GM18861 (cell line): ENCODE results near the gene GALNT5.

Experiments used
- ATAC-seq: cut with Tn5 transposase; IDR thresholded peaks from one replicate; pipeline ENCODE4 v1.9.1; 2021; ENCODE audit not compliant: unreplicated experiment

Gene GALNT5

GRCh38 chr2:157290525-157290924 is 33.0 kb downstream of the GALNT5 start:
- ATAC-seq, result no peak

DNA sequence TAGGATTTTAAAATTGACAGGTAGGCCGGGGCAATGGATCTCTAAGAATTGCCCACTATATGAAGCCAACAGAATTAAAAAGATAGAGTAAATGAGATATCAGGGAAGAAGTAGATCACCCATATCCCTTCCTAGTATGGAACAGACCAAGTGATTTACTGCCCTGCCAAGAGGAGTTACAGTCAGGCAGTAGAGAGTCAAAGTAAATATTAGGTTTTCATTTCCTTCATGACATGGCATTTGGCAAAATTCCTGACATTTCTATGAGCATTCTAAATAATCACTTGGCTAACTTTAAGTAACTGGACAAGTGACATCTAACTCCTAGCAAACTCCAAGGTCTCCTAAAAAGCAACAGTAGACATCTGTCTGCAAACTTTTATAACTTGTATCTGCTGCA is 33.5 kb downstream of the GALNT5 start:
- ATAC-seq, result no peak

DNA sequence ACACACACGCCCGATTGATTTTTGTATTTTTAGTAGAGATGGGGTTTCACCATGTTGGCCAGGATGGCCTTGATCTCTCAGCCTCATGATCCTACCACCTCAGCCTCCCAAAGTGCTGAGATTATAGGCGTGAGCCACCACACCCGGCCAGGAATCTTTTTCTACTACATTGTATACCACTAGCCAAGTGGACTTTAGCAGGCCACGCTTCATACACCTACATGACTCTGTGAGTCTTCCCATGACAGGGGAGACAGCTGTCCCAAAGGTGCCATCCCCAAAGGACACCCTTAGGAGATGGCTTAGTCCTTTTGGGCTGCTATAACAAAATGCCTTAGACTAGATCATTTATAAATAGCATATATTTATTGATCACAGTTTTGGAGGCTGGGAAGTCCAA is 35.3 kb downstream of the GALNT5 start:
- ATAC-seq, result no peak

- no peak for ATAC-seq
Observed at GRCh38 chr2:157296490-157296889, 39.0 kb downstream of the GALNT5 start.

GRCh38 chr2:157296958-157297357 is 39.5 kb downstream of the GALNT5 start:
- no peak for ATAC-seq

DNA sequence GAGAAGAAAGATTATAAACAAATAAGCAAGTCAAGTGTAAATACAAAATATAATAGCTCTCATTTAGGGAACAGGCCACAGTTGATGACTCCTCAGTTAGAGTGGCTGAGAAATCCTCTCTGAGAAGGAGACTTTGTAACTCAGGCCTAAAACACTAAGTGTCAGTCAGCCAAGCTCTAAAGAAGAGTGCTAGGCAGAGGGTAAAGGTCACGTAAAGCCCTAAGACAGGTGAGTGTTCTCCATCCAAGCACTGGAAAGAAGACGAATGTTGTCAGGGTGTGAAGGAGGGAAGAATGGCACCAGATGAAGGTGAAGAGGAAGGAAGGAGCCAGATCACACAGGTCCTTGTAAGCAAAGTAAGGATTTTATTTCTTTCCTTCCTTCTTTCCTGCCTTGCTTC is 43.8 kb downstream of the GALNT5 start:
- no peak for ATAC-seq

DNA sequence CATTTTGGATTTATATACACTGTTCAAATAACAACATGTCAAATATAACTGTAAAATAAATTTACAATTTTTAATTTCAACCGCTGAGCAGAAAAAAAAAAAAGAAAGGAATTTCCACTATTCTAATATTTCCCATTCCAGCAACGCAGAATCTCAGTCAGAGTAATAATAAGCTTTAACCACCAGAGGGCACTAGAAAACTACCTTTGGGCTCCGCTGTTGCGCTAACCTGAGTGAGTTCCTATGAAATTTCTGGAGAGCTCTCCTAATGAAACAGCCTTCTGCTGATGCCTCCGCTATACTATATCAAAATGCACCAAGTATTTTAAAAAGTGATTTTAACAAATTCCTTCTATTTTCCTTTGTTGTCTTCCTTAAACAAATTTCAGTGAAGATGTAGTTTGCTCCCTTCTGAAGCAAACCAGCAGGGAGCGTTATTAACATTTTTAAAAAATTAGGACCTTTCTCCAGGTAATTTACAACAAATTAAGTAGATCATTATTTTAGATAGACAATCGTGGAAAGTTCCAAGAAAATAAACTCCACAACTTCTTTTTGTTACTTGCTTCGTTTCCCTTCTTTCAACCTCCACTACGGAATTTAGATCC is 45.1 kb downstream of the GALNT5 start:
- peak; percentile 77 for ATAC-seq

DNA sequence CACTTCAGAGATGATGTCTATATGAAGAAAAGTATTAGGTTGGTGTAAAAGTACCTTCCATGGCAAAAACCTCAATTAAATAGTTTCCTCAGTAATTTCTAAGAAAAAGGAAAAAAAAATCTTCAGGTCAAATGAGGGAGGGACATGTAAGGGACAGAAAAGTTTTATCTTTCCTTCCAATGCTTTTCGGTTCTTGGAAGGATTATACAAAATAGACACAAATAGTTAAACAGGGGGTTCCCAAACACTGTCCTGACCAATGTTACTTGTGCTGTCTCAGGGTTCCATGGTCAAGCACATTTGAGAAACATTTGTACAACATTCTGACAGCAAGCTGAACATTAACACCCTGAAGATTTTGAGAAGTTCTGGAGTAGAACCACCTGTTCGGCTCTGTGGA is 46.1 kb downstream of the GALNT5 start:
- ATAC-seq, result no peak

DNA sequence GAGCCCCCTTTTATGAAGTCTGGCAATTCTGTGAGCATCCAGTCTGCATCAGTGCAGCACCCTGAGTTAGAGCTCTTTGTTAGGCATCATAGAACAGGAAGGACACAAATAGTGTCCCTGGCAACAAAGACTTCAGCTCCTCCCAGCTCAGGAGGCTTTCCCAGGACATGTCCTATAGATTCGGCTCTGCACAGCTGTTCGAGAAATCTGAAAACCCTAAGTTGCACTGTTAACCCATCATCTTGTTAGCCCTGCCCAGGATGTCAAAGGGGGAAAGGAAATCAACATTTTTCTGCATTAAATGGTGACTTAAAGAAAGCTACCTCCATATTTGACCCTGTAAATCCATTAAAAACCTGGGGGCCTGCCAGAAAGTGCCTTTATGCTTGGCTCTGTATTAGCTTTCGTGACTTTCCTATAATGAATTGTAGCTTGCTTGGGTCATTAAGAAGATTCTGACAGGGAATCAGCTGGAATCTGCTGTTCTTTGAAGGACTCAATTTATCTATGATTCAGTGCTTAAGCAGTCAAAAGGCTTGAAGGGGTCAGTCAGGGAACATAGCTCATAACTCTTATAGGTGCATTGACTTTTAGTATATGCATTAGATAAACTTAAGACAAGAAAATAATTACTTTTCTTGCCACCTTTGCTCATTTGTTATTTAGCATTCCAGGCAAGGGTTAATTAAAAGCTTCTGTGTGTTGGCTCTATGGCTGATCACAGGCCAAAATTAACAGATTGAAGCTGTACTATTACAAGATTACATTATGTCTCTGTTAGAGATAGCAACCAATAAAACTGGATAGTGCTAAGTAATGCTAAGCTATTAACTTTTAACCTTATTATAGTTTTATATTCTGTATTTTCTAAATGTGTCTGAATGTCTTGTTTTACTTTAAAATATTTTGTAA is 47.6 kb downstream of the GALNT5 start:
- ATAC-seq, result no peak

- no peak for ATAC-seq
Observed at GRCh38 chr2:157305723-157306110, 48.2 kb downstream of the GALNT5 start.

- no peak for ATAC-seq
Observed at GRCh38 chr2:157307021-157307420, 49.5 kb downstream of the GALNT5 start.

DNA sequence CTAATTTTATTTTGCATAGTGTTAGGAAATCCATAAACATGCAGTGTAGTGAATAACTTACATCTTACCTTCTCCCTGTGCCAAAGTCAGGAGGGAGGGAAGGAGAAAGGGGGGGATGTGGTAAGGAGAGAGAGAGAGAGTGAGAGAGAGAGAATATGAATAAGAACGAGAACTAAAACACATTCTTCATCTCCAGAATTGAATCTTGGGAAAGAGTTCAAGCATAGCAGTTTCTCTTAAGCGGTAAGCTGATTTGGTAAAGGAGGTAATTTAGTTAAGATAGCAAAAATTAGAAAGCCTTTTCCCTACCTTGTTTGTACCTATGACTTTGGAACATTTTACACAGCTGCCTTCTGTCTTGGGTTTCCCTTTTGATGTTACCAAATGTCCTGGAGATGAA is 52.4 kb downstream of the GALNT5 start:
- no peak for ATAC-seq

- no peak for ATAC-seq
Observed at GRCh38 chr2:157311706-157312105, 54.2 kb downstream of the GALNT5 start.

- peak; percentile 83 for ATAC-seq
Observed at GRCh38 chr2:157312866-157313486, 55.5 kb downstream of the GALNT5 start.

DNA sequence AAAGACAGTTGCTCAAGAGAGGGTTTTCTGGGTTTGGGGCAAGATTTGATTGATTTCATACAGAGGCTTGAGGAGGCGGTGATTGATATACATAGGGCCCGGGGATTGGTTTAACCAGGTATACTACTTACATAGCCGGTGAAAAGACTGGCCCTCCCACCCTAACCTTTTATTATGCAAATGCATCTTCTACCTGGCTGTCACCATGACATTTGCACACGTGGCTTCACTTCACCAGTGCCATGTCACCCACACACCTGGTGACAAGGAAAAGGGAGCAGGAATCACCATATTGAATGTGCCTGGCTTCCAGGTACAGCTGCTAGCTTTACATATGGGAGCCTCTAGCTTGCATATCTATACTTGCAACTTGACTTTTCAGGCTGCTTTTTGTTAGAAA is 58.4 kb downstream of the GALNT5 start:
- ATAC-seq, result no peak

- no peak for ATAC-seq
Observed at GRCh38 chr2:157318884-157319283, 61.4 kb downstream of the GALNT5 start.

DNA sequence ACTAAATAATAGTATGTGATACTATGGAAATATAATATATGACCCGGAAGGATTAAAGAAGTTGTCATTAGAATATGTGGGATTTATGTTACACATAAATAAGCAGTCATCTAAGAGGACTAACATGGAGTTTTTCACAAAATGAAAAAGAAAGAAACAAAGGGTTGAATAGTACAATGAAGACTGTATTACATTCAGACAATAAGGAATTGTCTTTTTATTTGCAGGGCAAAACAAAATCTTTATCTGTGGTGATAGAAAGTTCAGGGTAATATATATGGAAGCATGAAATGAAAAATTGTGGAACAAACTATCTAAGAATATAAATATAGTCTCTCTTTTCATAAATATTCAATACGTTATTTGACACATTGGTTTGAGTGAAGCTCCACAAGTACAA is 62.3 kb downstream of the GALNT5 start:
- ATAC-seq, result no peak

GRCh38 chr2:157320409-157320808 is 62.9 kb downstream of the GALNT5 start:
- ATAC-seq, result no peak

DNA sequence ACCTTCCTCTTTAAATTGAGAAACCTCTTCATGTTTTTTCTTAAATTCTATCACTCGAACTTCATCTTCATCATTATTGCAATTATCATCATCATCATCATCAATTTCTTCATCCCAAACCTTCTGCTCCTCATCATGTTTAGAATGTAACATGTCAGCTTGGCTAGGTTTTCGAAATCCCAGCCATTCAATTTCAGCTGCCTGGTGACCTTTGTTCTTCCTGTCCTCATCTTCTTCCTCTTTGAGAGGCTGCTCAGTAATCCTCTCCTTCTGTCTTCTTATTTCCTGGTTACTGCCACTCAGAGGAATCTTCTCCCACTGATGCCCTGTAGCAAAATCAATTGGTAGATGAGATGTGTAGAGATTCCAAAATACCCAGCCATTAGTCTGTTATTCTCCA is 64.0 kb downstream of the GALNT5 start:
- no peak for ATAC-seq

- no peak for ATAC-seq
Observed at GRCh38 chr2:157322432-157322831, 64.9 kb downstream of the GALNT5 start.

DNA sequence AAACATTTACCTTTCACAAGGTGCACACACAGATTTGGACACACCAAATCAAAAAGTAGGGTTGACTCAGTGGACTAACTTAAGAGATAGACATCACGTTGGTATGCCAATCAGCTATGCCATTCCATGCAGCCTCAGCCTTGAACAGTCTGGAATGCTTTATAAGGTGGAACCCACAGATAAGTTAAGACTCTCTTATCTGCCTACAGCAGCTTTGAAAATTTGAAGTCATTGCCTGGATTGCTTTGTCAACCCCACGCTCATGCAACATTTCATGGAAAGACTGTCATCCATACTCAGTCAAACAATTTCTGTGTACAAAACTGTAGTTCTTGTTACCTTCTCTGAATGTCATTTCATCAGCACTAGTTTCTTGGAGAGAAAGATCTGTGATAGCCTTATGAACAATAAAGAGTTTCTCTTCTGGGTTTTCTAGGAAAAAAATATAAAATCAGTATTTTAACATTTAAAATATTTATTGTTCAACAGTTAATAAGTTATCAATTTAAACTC is 66.9 kb downstream of the GALNT5 start:
- ATAC-seq, result no peak

- no peak for ATAC-seq
Observed at GRCh38 chr2:157325786-157326185, 68.3 kb downstream of the GALNT5 start, which contains the start of gene ERMN. Gene ERMN (minus strand): TSS chr2:157325824. CDS start chr2:157325642, 182 bp downstream.
